ENCODE measurements around the gene GRK3. TPM values are rescaled to one million over a fixed set of nuclear protein-coding genes. Genes with fewer than 3 reads are reported as not detected.

Gene GRK3
- total RNA-seq, 1 experiment from 2014 or later, result 14.6 TPM

GRCh38 chr22:25650833-25651232 is 86.4 kb downstream of the GRK3 start (continued):
- TF ChIP-seq POLR2AphosphoS5 (IDR thresholded peaks at IDR 0.05; ENCODE audit: low read depth, low read length) (no peak), SIN3A (IDR thresholded peaks at IDR 0.05; ENCODE audit: low read depth) (no peak)

DNA sequence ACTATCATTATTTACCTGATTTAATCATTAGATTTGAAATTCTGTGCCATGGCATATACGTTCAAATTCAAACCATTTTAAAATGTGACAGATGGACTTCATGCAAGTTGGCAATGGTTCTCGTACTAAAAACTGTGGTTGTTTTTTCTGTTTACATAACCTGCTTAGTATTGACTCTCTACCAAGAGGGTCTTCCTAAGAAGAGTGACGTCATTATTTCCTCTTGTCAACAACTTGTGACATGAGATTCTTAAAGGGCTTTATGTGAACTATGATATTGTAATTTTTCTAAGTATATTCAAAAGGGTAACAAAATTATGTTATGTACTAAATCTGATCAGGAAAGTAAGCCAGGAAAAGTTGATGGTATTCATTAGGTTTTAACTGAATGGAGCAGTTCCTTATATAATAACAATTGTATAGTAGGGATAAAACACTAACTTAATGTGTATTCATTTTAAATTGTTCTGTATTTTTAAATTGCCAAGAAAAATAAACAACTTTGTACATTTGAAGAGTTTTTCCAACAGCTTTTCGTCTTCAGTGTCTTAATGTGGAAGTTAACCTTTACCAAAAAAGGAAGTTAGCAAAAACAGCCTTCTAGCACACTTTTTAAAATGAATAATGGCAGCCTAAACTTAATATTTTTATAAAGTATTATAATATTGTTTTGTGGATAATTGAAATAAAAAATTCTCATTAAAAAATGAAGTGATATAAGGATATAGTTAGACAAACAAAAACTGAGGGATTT is 87.0 kb downstream of the GRK3 start:
- H2AFZ ChIP-seq (ENCODE audit: low read depth, low read length, poor library complexity, severe bottlenecking), result no peak overlapping the region
- no peaks in the 10 kb centered on the region for H3K9me3 ChIP-seq (ENCODE audit: control insufficient read depth in 1 of 2, insufficient read depth in 1 of 2, low read depth in 1 of 2, low read length in 2 of 2)
- H3K79me2 ChIP-seq (ENCODE audit: insufficient read depth, low read length), result no peaks in the 10 kb centered on the region
- H3K9me2 ChIP-seq (ENCODE audit: insufficient read depth), result no peaks in the 10 kb centered on the region
- H4K20me1 ChIP-seq (ENCODE audit: insufficient read depth), result no peaks in the 10 kb centered on the region
- no peak for DNase-seq (ENCODE audit: low read depth, low spot score)
- ATAC-seq, result no peak
- no peaks in the 10 kb centered on the region for H3K27me3 ChIP-seq (ENCODE audit: insufficient read depth, low read length)
- ChIA-PET POLR2A (no interaction called here), CTCF (no interaction called here), RAD21 (ENCODE audit: low non-redundant PET in 1 of 2, low total read pairs in 2 of 2, uncharacterized antibody in 2 of 2, unreplicated experiment in 2 of 2) (no interaction called here)
- no peak for TF ChIP-seq SIN3A (IDR thresholded peaks at IDR 0.05; ENCODE audit: low read depth)
- no peak for TF ChIP-seq ZNF274 (IDR thresholded peaks at IDR 0.05; ENCODE audit: low read depth, low read length)
- TF ChIP-seq POLR2AphosphoS5 (IDR thresholded peaks at IDR 0.05; ENCODE audit: low read depth, low read length), result no peak
- H3K4me3 ChIP-seq (replicated peaks in 1 of 2; ENCODE audit: low read depth in 1 of 2, low read length in 2 of 2), result no peak overlapping the region
- intact Hi-C loops (cut with micrococcal nuclease), result no loop called here
- H3K4me2 ChIP-seq (ENCODE audit: low read length), result no peak overlapping the region
- H3K4me1 ChIP-seq (ENCODE audit: control insufficient read depth in 1 of 2, insufficient read depth in 2 of 2, low read length in 2 of 2), result no peaks in the 10 kb centered on the region
- no peak overlapping the region for H3K9ac ChIP-seq (ENCODE audit: low read length)
- BruUV-seq (replicated peaks), result no TSS peak
- H3K36me3 ChIP-seq (ENCODE audit: control insufficient read depth in 1 of 2, insufficient read depth in 2 of 2, low read length in 2 of 2), result no peaks in the 10 kb centered on the region; a peak in 1 of 4 replicates
- H3K27ac ChIP-seq (ENCODE audit: low read depth, low read length), result no peak overlapping the region

- H3K9ac ChIP-seq (ENCODE audit: low read length), result no peak overlapping the region
- H3K27ac ChIP-seq (ENCODE audit: low read depth, low read length), result no peak overlapping the region
- RAD21 ChIA-PET (ENCODE audit: low non-redundant PET in 1 of 2, low total read pairs in 2 of 2, uncharacterized antibody in 2 of 2, unreplicated experiment in 2 of 2), result no interaction called here
- no peak overlapping the region for H3K4me2 ChIP-seq (ENCODE audit: low read length)
- CTCF ChIA-PET, result no interaction called here
- no peaks in the 10 kb centered on the region for H4K20me1 ChIP-seq (ENCODE audit: insufficient read depth)
- no peaks in the 10 kb centered on the region for H3K4me1 ChIP-seq (ENCODE audit: control insufficient read depth in 1 of 2, insufficient read depth in 2 of 2, low read length in 2 of 2)
- ATAC-seq (no peak), DNase-seq (ENCODE audit: low read depth, low spot score) (no peak)
- no peak overlapping the region for H3K4me3 ChIP-seq (replicated peaks in 1 of 2; ENCODE audit: low read depth in 1 of 2, low read length in 2 of 2)
- H3K9me3 ChIP-seq (ENCODE audit: control insufficient read depth in 1 of 2, insufficient read depth in 1 of 2, low read depth in 1 of 2, low read length in 2 of 2), result no peaks in the 10 kb centered on the region
- BruUV-seq (replicated peaks), result no TSS peak
- no peaks in the 10 kb centered on the region; a peak in 1 of 4 replicates for H3K36me3 ChIP-seq (ENCODE audit: control insufficient read depth in 1 of 2, insufficient read depth in 2 of 2, low read length in 2 of 2)
- H2AFZ ChIP-seq (ENCODE audit: low read depth, low read length, poor library complexity, severe bottlenecking), result no peak overlapping the region
- H3K9me2 ChIP-seq (ENCODE audit: insufficient read depth), result no peaks in the 10 kb centered on the region
- intact Hi-C loops (cut with micrococcal nuclease), result no loop called here
- POLR2A ChIA-PET, result interaction anchor here (0.6 kb wide), 1 partner anchor 34 kb away, joined by 3 read pairs; no protein-coding TSS in a partner anchor
- no peaks in the 10 kb centered on the region for H3K79me2 ChIP-seq (ENCODE audit: insufficient read depth, low read length)
- H3K27me3 ChIP-seq (ENCODE audit: insufficient read depth, low read length), result no peaks in the 10 kb centered on the region
- no peak for TF ChIP-seq SP1 (IDR thresholded peaks at IDR 0.05; ENCODE audit: low read depth)
- TF ChIP-seq CTCF (IDR thresholded peaks at IDR 0.05 in 2 of 3, conservative IDR thresholded peaks at IDR 0.05 in 1 of 3; ENCODE audit: borderline replicate concordance in 1 of 3, insufficient read depth in 1 of 3, low read depth in 2 of 3, low read length in 2 of 3), result no peak
- no peak for TF ChIP-seq RAD21 (IDR thresholded peaks at IDR 0.05; ENCODE audit: low read depth)
- no peak for TF ChIP-seq FOSL1 (IDR thresholded peaks at IDR 0.05; ENCODE audit: low read depth)
- TF ChIP-seq, protein P1, sequence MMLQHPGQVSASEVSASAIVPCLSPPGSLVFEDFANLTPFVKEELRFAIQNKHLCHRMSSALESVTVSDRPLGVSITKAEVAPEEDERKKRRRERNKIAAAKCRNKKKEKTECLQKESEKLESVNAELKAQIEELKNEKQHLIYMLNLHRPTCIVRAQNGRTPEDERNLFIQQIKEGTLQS (IDR thresholded peaks at IDR 0.05), result no peak
- no peak for TF ChIP-seq ELF1 (IDR thresholded peaks at IDR 0.05; ENCODE audit: borderline replicate concordance, low read depth)
- no peak for TF ChIP-seq JUND (IDR thresholded peaks at IDR 0.05)
- TF ChIP-seq, protein P2, sequence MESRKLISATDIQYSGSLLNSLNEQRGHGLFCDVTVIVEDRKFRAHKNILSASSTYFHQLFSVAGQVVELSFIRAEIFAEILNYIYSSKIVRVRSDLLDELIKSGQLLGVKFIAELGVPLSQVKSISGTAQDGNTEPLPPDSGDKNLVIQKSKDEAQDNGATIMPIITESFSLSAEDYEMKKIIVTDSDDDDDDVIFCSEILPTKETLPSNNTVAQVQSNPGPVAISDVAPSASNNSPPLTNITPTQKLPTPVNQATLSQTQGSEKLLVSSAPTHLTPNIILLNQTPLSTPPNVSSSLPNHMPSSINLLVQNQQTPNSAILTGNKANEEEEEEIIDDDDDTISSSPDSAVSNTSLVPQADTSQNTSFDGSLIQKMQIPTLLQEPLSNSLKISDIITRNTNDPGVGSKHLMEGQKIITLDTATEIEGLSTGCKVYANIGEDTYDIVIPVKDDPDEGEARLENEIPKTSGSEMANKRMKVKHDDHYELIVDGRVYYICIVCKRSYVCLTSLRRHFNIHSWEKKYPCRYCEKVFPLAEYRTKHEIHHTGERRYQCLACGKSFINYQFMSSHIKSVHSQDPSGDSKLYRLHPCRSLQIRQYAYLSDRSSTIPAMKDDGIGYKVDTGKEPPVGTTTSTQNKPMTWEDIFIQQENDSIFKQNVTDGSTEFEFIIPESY (IDR thresholded peaks at IDR 0.05; ENCODE audit: extremely low read depth, insufficient replicate concordance, low read length), result no peak
- no peak for TF ChIP-seq SIN3A (IDR thresholded peaks at IDR 0.05; ENCODE audit: low read depth)
- TF ChIP-seq CEBPB (IDR thresholded peaks at IDR 0.05; ENCODE audit: low read depth), result no peak
- no peak for TF ChIP-seq EZH2 (IDR thresholded peaks at IDR 0.05)
- TF ChIP-seq POLR2AphosphoS5 (IDR thresholded peaks at IDR 0.05; ENCODE audit: low read depth, low read length), result no peak
- TF ChIP-seq EZH2phosphoT487 (IDR thresholded peaks at IDR 0.05; ENCODE audit: borderline replicate concordance), result no peak
Observed at GRCh38 chr22:25654676-25655075, 90.2 kb downstream of the GRK3 start.
